Measurements from ENCODE around the gene AMMECR1L. TPM values are rescaled to one million over a fixed set of nuclear protein-coding genes. Genes with fewer than 3 reads are reported as not detected.
"Not testable (repeated sequence)": the region's sequence is repeated elsewhere in the genome, so short reads cannot be mapped to it uniquely, and the experiment has no call there.

AMMECR1L gene
- total RNA-seq, 4 donors from 2014 or later, result 10.4 to 13.2 (median 11.4) TPM

GRCh38 chr2:127893033-127893432 is 7.3 kb upstream of the AMMECR1L start:
- no peaks in the 10 kb centered on the region for H3K9me3 ChIP-seq
- TF ChIP-seq EP300 (IDR thresholded peaks at IDR 0.05) (no peak), CTCF (IDR thresholded peaks at IDR 0.05) (no peak), POLR2A (IDR thresholded peaks at IDR 0.05; ENCODE audit: low read depth) (no peak), POLR2AphosphoS5 (IDR thresholded peaks at IDR 0.05) (no peak)
- no peaks in the 10 kb centered on the region for H3K36me3 ChIP-seq
- 95% methylated on average over 13 of the region's 14 CpGs for WGBS
- no peak overlapping the region for H3K27ac ChIP-seq (replicated peaks in 1 of 4)
- H3K27me3 ChIP-seq, result no peaks in the 10 kb centered on the region
- no peak overlapping the region for H3K4me3 ChIP-seq
- peaks cover 3 to 7% (median 5%) of the 10 kb centered on the region in 4 donors for H3K4me1 ChIP-seq
- intact Hi-C loops (cut with DNase I), result no loop called here
- no peak for DNase-seq (ENCODE audit: extremely low spot score)

- intact Hi-C loops (cut with DNase I), result no loop called here
- WGBS, result 64% methylated on average over 5 of the region's 5 CpGs
These were observed 6.1 kb upstream of the AMMECR1L start for GRCh38 chr2:127891811-127892210.

GRCh38 chr2:127890756-127891155 is 5.0 kb upstream of the AMMECR1L start:
- H3K36me3 ChIP-seq; H3K27ac ChIP-seq (replicated peaks in 1 of 4); H3K9me3 ChIP-seq; H3K27me3 ChIP-seq; DNase-seq (ENCODE audit: extremely low spot score); intact Hi-C loops (cut with DNase I); H3K4me3 ChIP-seq: not testable (repeated sequence)
- H3K4me1 ChIP-seq, result peaks cover 13 to 18% (median 16%) of the 10 kb centered on the region in 4 donors
- WGBS, result 99% methylated on average over 7 of the region's 7 CpGs

More at GRCh38 chr2:127891811-127892210, 6.1 kb upstream of the AMMECR1L start:
- TF ChIP-seq POLR2A (IDR thresholded peaks at IDR 0.05; ENCODE audit: low read depth) (no peak), POLR2AphosphoS5 (IDR thresholded peaks at IDR 0.05) (no peak), CTCF (IDR thresholded peaks at IDR 0.05) (no peak), EP300 (IDR thresholded peaks at IDR 0.05) (no peak)
- H3K4me3 ChIP-seq, result no peak overlapping the region
- no peaks in the 10 kb centered on the region for H3K9me3 ChIP-seq
- H3K36me3 ChIP-seq, result no peaks in the 10 kb centered on the region
- H3K27me3 ChIP-seq, result no peaks in the 10 kb centered on the region
- H3K4me1 ChIP-seq, result peaks cover 13 to 18% (median 16%) of the 10 kb centered on the region in 4 donors
- H3K27ac ChIP-seq (replicated peaks in 1 of 4), result no peak overlapping the region
- DNase-seq (ENCODE audit: extremely low spot score), result no peak

- H3K27me3 ChIP-seq, result no peaks in the 10 kb centered on the region
- intact Hi-C loops (cut with DNase I), result loop anchor here (5.0 to 10.0 kb wide), 2 partner anchors 139 to 206 kb away; partner anchors contain the start of genes SAP130 and UGGT1
- TF ChIP-seq EP300 (IDR thresholded peaks at IDR 0.05) (no peak), POLR2A (IDR thresholded peaks at IDR 0.05; ENCODE audit: low read depth) (no peak), CTCF (IDR thresholded peaks at IDR 0.05) (no peak), POLR2AphosphoS5 (IDR thresholded peaks at IDR 0.05) (no peak)
- no peaks in the 10 kb centered on the region for H3K9me3 ChIP-seq
- H3K27ac ChIP-seq (replicated peaks in 1 of 4), result peak overlapping the region in 1 of 4 donors; percentile 93
- no peak for DNase-seq (ENCODE audit: extremely low spot score)
- H3K4me1 ChIP-seq, result peaks cover 22 to 30% (median 28%) of the 10 kb centered on the region in 4 donors
- 93% methylated on average over 1 of the region's 1 CpG for WGBS
- H3K4me3 ChIP-seq, result no peak overlapping the region
- peaks cover 0 to 4% (median 0%) of the 10 kb centered on the region in 4 donors for H3K36me3 ChIP-seq
These were observed 3.0 kb upstream of the AMMECR1L start for GRCh38 chr2:127888772-127889171.

GRCh38 chr2:127887776-127888130 is 2.0 kb upstream of the AMMECR1L start:
- H3K4me3 ChIP-seq, result peak overlapping the region; percentile 12 to 72 (median 68)
- peak overlapping the region; percentile 91 to 93 (median 92) for H3K27ac ChIP-seq (replicated peaks in 1 of 4)
- no peak for DNase-seq (ENCODE audit: extremely low spot score)
- WGBS, result 22% methylated on average over 1 of the region's 1 CpG
- no peaks in the 10 kb centered on the region for H3K27me3 ChIP-seq
- H3K36me3 ChIP-seq, result peaks cover 0 to 14% (median 5%) of the 10 kb centered on the region in 4 donors
- no peaks in the 10 kb centered on the region for H3K9me3 ChIP-seq
- intact Hi-C loops (cut with DNase I), result loop anchor here (5.0 to 10.0 kb wide), 2 partner anchors 140 to 207 kb away; partner anchors contain the start of genes SAP130 and UGGT1
- no peak for TF ChIP-seq CTCF (IDR thresholded peaks at IDR 0.05)
- TF ChIP-seq POLR2A (IDR thresholded peaks at IDR 0.05; ENCODE audit: low read depth), result no peak
- no peak for TF ChIP-seq POLR2AphosphoS5 (IDR thresholded peaks at IDR 0.05)
- no peak for TF ChIP-seq EP300 (IDR thresholded peaks at IDR 0.05)
- H3K4me1 ChIP-seq, result peaks cover 29 to 39% (median 37%) of the 10 kb centered on the region in 4 donors
